Spleen (tissue), 7 donors: ENCODE measurements around the gene FAM9A.
"Not testable (repeated sequence)": the region's sequence is repeated elsewhere in the genome, so short reads cannot be mapped to it uniquely, and the experiment has no call there.

Source experiments
- CTCF ChIP-seq, 11 experiments: fragments of 200-600 bp in 7 of 11; fragments of 450-650 bp in 4 of 11; sonication (generic) in 4 of 11; IDR thresholded peaks in 8 of 11; conservative IDR thresholded peaks in 3 of 11; 1 replicate in 7 of 11; 2 replicates in 4 of 11; pipeline versions ENCODE4 v1.4.0 to v1.8.0; 2016 to 2021; ENCODE audit warnings: antibody characterized with exemption in 11 of 11, inconsistent platforms in 4 of 11, mild to moderate bottlenecking in 1 of 11
- POLR2A ChIP-seq, 3 donors: fragments of 450-650 bp; IDR thresholded peaks; one replicate each; pipeline ENCODE4 v1.5.1; 2017; ENCODE audit warnings: antibody characterized with exemption in 3 of 3, mild to moderate bottlenecking in 1 of 3
- donor health status: DM: no; HTN: no; CAD: no; lungs with moderate emphysema.
- donor health status: DM: no; HTN: no; CAD: no.
- donor health status: DM: no; HTN: no; CAD: no.

- TF ChIP-seq CTCF (IDR thresholded peaks at IDR 0.05 in 8 of 11, conservative IDR thresholded peaks at IDR 0.05 in 3 of 11); POLR2A (IDR thresholded peaks at IDR 0.05): not testable (repeated sequence)
Observed at GRCh38 chrX:8758706-8759105, 42.5 kb downstream of the FAM9A start.
